ENCODE data around the gene ADAMTS7.
"Not testable (repeated sequence)": the region's sequence is repeated elsewhere in the genome, so short reads cannot be mapped to it uniquely, and the experiment has no call there.

Gene ADAMTS7

GRCh38 chr15:78739206-78739605, 72.1 kb downstream of the ADAMTS7 start:
- no peaks in the 10 kb centered on the region for H3K79me1 ChIP-seq (ENCODE audit: low read length)
- no CpG with 5 or more reads among the region's 9 CpGs for WGBS (ENCODE audit: extremely low coverage, insufficient coverage, insufficient read length)
- no peak overlapping the region for H3K9ac ChIP-seq (ENCODE audit: low read length)
- H4K12ac ChIP-seq (ENCODE audit: low read depth, low read length), result no peak overlapping the region
- no peak overlapping the region for H3K14ac ChIP-seq (ENCODE audit: low read length)
- no peak overlapping the region for H2BK12ac ChIP-seq (ENCODE audit: low read length)
- DNase-seq, result no peak
- H2AFZ ChIP-seq (ENCODE audit: insufficient read depth, low read length, poor library complexity), result no peak overlapping the region
- H2AK5ac ChIP-seq (ENCODE audit: low read length), result no peak overlapping the region
- no peak overlapping the region for H4K91ac ChIP-seq (ENCODE audit: low read depth, low read length)
- no peaks in the 10 kb centered on the region for H3K79me2 ChIP-seq (ENCODE audit: control insufficient read depth, insufficient read depth, low read length, poor library complexity)
- no peak overlapping the region for H4K8ac ChIP-seq (ENCODE audit: low read depth, low read length)
- no peak overlapping the region for H2BK120ac ChIP-seq (ENCODE audit: insufficient read depth, low read length, poor library complexity)
- H3K4ac ChIP-seq (ENCODE audit: low read depth, low read length), result no peak overlapping the region
- H3K9me3 ChIP-seq (ENCODE audit: insufficient read depth, low read depth, low read length), result no peaks in the 10 kb centered on the region
- H3K4me1 ChIP-seq (ENCODE audit: control insufficient read depth in 1 of 2, insufficient read depth in 2 of 2, low read length in 2 of 2), result no peaks in the 10 kb centered on the region
- peaks cover 2% of the 10 kb centered on the region for H3K27me3 ChIP-seq (ENCODE audit: insufficient read depth, low read length)
- no peak overlapping the region for H2BK5ac ChIP-seq (ENCODE audit: low read depth, low read length, poor library complexity)
- H3K4me2 ChIP-seq (ENCODE audit: low read length), result no peak overlapping the region
- H3K23ac ChIP-seq (ENCODE audit: low read length), result no peak overlapping the region
- no peak overlapping the region for H3K4me3 ChIP-seq (ENCODE audit: low read depth, low read length)
- H3K18ac ChIP-seq (ENCODE audit: low read length), result no peak overlapping the region
- no peak overlapping the region for H3K27ac ChIP-seq (ENCODE audit: low read depth, low read length)
- H3K36me3 ChIP-seq (ENCODE audit: control insufficient read depth in 1 of 2, insufficient read depth in 2 of 2, low read length in 2 of 2), result no peaks in the 10 kb centered on the region

- H4K8ac ChIP-seq (ENCODE audit: low read depth, low read length); H2AFZ ChIP-seq (ENCODE audit: insufficient read depth, low read length, poor library complexity); H2BK120ac ChIP-seq (ENCODE audit: insufficient read depth, low read length, poor library complexity); H2BK5ac ChIP-seq (ENCODE audit: low read depth, low read length, poor library complexity); H3K14ac ChIP-seq (ENCODE audit: low read length); H3K23ac ChIP-seq (ENCODE audit: low read length); H3K27me3 ChIP-seq (ENCODE audit: insufficient read depth, low read length); H2AK5ac ChIP-seq (ENCODE audit: low read length); H3K4me3 ChIP-seq (ENCODE audit: low read depth, low read length); H3K9ac ChIP-seq (ENCODE audit: low read length); H3K9me3 ChIP-seq (ENCODE audit: insufficient read depth, low read depth, low read length); H3K4ac ChIP-seq (ENCODE audit: low read depth, low read length); H3K79me1 ChIP-seq (ENCODE audit: low read length); H3K18ac ChIP-seq (ENCODE audit: low read length); H4K12ac ChIP-seq (ENCODE audit: low read depth, low read length); H4K91ac ChIP-seq (ENCODE audit: low read depth, low read length); H3K79me2 ChIP-seq (ENCODE audit: control insufficient read depth, insufficient read depth, low read length, poor library complexity); H3K36me3 ChIP-seq (ENCODE audit: control insufficient read depth in 1 of 2, insufficient read depth in 2 of 2, low read length in 2 of 2); H3K4me2 ChIP-seq (ENCODE audit: low read length); H3K27ac ChIP-seq (ENCODE audit: low read depth, low read length); H3K4me1 ChIP-seq (ENCODE audit: control insufficient read depth in 1 of 2, insufficient read depth in 2 of 2, low read length in 2 of 2); H2BK12ac ChIP-seq (ENCODE audit: low read length): not testable (repeated sequence)
- no CpG with 5 or more reads among the region's 11 CpGs for WGBS (ENCODE audit: extremely low coverage, insufficient coverage, insufficient read length)
- peak; percentile 37 to 57 for DNase-seq
Observed at GRCh38 chr15:78737931-78738558, 73.2 kb downstream of the ADAMTS7 start.

GRCh38 chr15:78737187-78737820, 74.0 kb downstream of the ADAMTS7 start:
- H2AK5ac ChIP-seq (ENCODE audit: low read length), result no peak overlapping the region
- no peak overlapping the region for H3K4ac ChIP-seq (ENCODE audit: low read depth, low read length)
- H3K79me2 ChIP-seq (ENCODE audit: control insufficient read depth, insufficient read depth, low read length, poor library complexity), result no peaks in the 10 kb centered on the region
- no peak overlapping the region for H2AFZ ChIP-seq (ENCODE audit: insufficient read depth, low read length, poor library complexity)
- H3K9me3 ChIP-seq (ENCODE audit: insufficient read depth, low read depth, low read length), result no peaks in the 10 kb centered on the region
- no peaks in the 10 kb centered on the region for H3K4me1 ChIP-seq (ENCODE audit: control insufficient read depth in 1 of 2, insufficient read depth in 2 of 2, low read length in 2 of 2)
- no peak for DNase-seq
- H2BK5ac ChIP-seq (ENCODE audit: low read depth, low read length, poor library complexity), result no peak overlapping the region
- no peaks in the 10 kb centered on the region for H3K79me1 ChIP-seq (ENCODE audit: low read length)
- H3K23ac ChIP-seq (ENCODE audit: low read length), result no peak overlapping the region
- H3K4me3 ChIP-seq (ENCODE audit: low read depth, low read length), result no peak overlapping the region
- no peak overlapping the region for H3K9ac ChIP-seq (ENCODE audit: low read length)
- no peak overlapping the region for H3K27ac ChIP-seq (ENCODE audit: low read depth, low read length)
- 100% methylated on average over 1 of the region's 9 CpGs for WGBS (ENCODE audit: extremely low coverage, insufficient coverage, insufficient read length)
- H3K18ac ChIP-seq (ENCODE audit: low read length), result no peak overlapping the region
- H4K12ac ChIP-seq (ENCODE audit: low read depth, low read length), result no peak overlapping the region
- H2BK12ac ChIP-seq (ENCODE audit: low read length), result no peak overlapping the region
- H4K8ac ChIP-seq (ENCODE audit: low read depth, low read length), result no peak overlapping the region
- no peak overlapping the region for H4K91ac ChIP-seq (ENCODE audit: low read depth, low read length)
- no peaks in the 10 kb centered on the region for H3K36me3 ChIP-seq (ENCODE audit: control insufficient read depth in 1 of 2, insufficient read depth in 2 of 2, low read length in 2 of 2)
- no peak overlapping the region for H2BK120ac ChIP-seq (ENCODE audit: insufficient read depth, low read length, poor library complexity)
- no peak overlapping the region for H3K14ac ChIP-seq (ENCODE audit: low read length)
- no peak overlapping the region for H3K4me2 ChIP-seq (ENCODE audit: low read length)
- peaks cover 2% of the 10 kb centered on the region for H3K27me3 ChIP-seq (ENCODE audit: insufficient read depth, low read length)

GRCh38 chr15:78736286-78736685, 75.0 kb downstream of the ADAMTS7 start:
- not testable (repeated sequence) for H3K23ac ChIP-seq (ENCODE audit: low read length); H3K14ac ChIP-seq (ENCODE audit: low read length); H2AFZ ChIP-seq (ENCODE audit: insufficient read depth, low read length, poor library complexity); H3K79me2 ChIP-seq (ENCODE audit: control insufficient read depth, insufficient read depth, low read length, poor library complexity); H2BK5ac ChIP-seq (ENCODE audit: low read depth, low read length, poor library complexity); H3K9ac ChIP-seq (ENCODE audit: low read length); H3K18ac ChIP-seq (ENCODE audit: low read length); H3K36me3 ChIP-seq (ENCODE audit: control insufficient read depth in 1 of 2, insufficient read depth in 2 of 2, low read length in 2 of 2); H4K91ac ChIP-seq (ENCODE audit: low read depth, low read length); H2BK120ac ChIP-seq (ENCODE audit: insufficient read depth, low read length, poor library complexity); H3K9me3 ChIP-seq (ENCODE audit: insufficient read depth, low read depth, low read length); H2AK5ac ChIP-seq (ENCODE audit: low read length); H4K12ac ChIP-seq (ENCODE audit: low read depth, low read length); H3K4me2 ChIP-seq (ENCODE audit: low read length); H3K27ac ChIP-seq (ENCODE audit: low read depth, low read length); H3K79me1 ChIP-seq (ENCODE audit: low read length); H3K4me3 ChIP-seq (ENCODE audit: low read depth, low read length); DNase-seq; H3K4ac ChIP-seq (ENCODE audit: low read depth, low read length); H3K27me3 ChIP-seq (ENCODE audit: insufficient read depth, low read length); H4K8ac ChIP-seq (ENCODE audit: low read depth, low read length); H2BK12ac ChIP-seq (ENCODE audit: low read length); H3K4me1 ChIP-seq (ENCODE audit: control insufficient read depth in 1 of 2, insufficient read depth in 2 of 2, low read length in 2 of 2)
- WGBS (ENCODE audit: extremely low coverage, insufficient coverage, insufficient read length), result no CpG with 5 or more reads among the region's 4 CpGs
